Uterus (tissue), 4 donors: ENCODE results near the gene NRG3. TPM values are rescaled to one million over a fixed set of nuclear protein-coding genes. Genes with fewer than 3 reads are reported as not detected.

Source experiments
- DNase-seq, 2 donors: peaks; one replicate each; pipeline ENCODE4 v3.0.0-alpha.2; 2019 to 2020
- H3K27ac ChIP-seq, 2 donors: fragments of 200-600 bp; sonication (generic); 1 replicate in 1 of 2; 2 replicates in 1 of 2; pipeline ENCODE4 v1.5.1; 2016 to 2018
- H3K27me3 ChIP-seq, 2 donors: fragments of 200-600 bp; sonication (generic); one replicate each; pipeline ENCODE4 v1.5.1; 2018 to 2019; ENCODE audit warnings: control low read depth in 1 of 2
- H3K36me3 ChIP-seq, 2 donors: fragments of 200-600 bp; sonication (generic); one replicate each; pipeline ENCODE4 v1.5.1; 2019; ENCODE audit warnings: control low read depth in 1 of 2
- H3K4me1 ChIP-seq, 2 donors: fragments of 200-600 bp; sonication (generic); one replicate each; pipeline ENCODE4 v1.5.1; 2018 to 2019; ENCODE audit warnings: control low read depth in 1 of 2
- H3K4me3 ChIP-seq, 2 donors: fragments of 200-600 bp; sonication (generic); 1 replicate in 1 of 2; 2 replicates in 1 of 2; pipeline ENCODE4 v1.5.1; 2018 to 2019; ENCODE audit warnings: mild to moderate bottlenecking in 1 of 2
- H3K9me3 ChIP-seq, 2 donors: fragments of 200-600 bp; sonication (generic); one replicate each; pipeline ENCODE4 v1.5.1; 2019; ENCODE audit warnings: control low read depth in 1 of 2
- CTCF ChIP-seq, 4 experiments: fragments of 200-600 bp in 2 of 4; fragments of 450-650 bp in 2 of 4; sonication (generic) in 2 of 4; IDR thresholded peaks; one replicate each; pipeline ENCODE4 v1.5.1; 2016 to 2019; ENCODE audit warnings: antibody characterized with exemption in 4 of 4, mild to moderate bottlenecking in 2 of 4, moderate library complexity in 1 of 4
- POLR2A ChIP-seq, 2 donors: fragments of 450-650 bp; IDR thresholded peaks; one replicate each; pipeline ENCODE4 v1.6.1; 2016; ENCODE audit warnings: antibody characterized with exemption in 2 of 2, mild to moderate bottlenecking in 1 of 2, moderate library complexity in 1 of 2
- intact Hi-C: fragments of 100-400 bp; cut with DNase I; formaldehyde crosslinking; loops from one replicate; pipeline ENCODE4 v1.15.1; 2023; ENCODE audit warnings: low total_unique reads
- total RNA-seq, 4 donors: library from RNA; depleted of rRNA in 3 of 4; stranded (reverse); fragments of >200 nt in 3 of 4; gene quantifications; one replicate each; pipeline versions ENCODE4 v1.1.0 to v1.2.4, GENCODE V29; 2014 to 2023
- donor health status: DM: yes; HTN: yes; CAD: no.

NRG3 gene
- total RNA-seq, 4 donors from 2014 or later: 0.27 to 1.0 TPM; not detected in 2

GRCh38 chr10:82288461-82288881 lies 413.5 kb downstream of the NRG3 start:
- Histone ChIP-seq H3K27me3 (no peaks in the 10 kb centered on the region), H3K36me3 (no peaks in the 10 kb centered on the region), H3K27ac (no peak overlapping the region), H3K4me1 (no peaks in the 10 kb centered on the region), H3K4me3 (no peak overlapping the region), H3K9me3 (no peaks in the 10 kb centered on the region)
- intact Hi-C loops: no loop called here
- no peak for DNase-seq
- TF ChIP-seq POLR2A (IDR thresholded peaks at IDR 0.05) (no peak), CTCF (IDR thresholded peaks at IDR 0.05) (no peak)

- Histone ChIP-seq H3K27me3 (no peaks in the 10 kb centered on the region), H3K4me3 (no peak overlapping the region), H3K9me3 (no peaks in the 10 kb centered on the region), H3K36me3 (no peaks in the 10 kb centered on the region), H3K27ac (no peak overlapping the region), H3K4me1 (no peaks in the 10 kb centered on the region)
- intact Hi-C loops: no loop called here
- TF ChIP-seq POLR2A (IDR thresholded peaks at IDR 0.05) (no peak), CTCF (IDR thresholded peaks at IDR 0.05) (no peak)
- DNase-seq: no peak
Observed at GRCh38 chr10:82289945-82290344, 415.0 kb downstream of the NRG3 start.

GRCh38 chr10:82294874-82295378 lies 419.9 kb downstream of the NRG3 start:
- no peak for DNase-seq
- H3K36me3 ChIP-seq: no peaks in the 10 kb centered on the region
- no peaks in the 10 kb centered on the region for H3K27me3 ChIP-seq
- TF ChIP-seq CTCF (IDR thresholded peaks at IDR 0.05): no peak
- TF ChIP-seq POLR2A (IDR thresholded peaks at IDR 0.05): no peak
- intact Hi-C loops: no loop called here
- H3K9me3 ChIP-seq: no peaks in the 10 kb centered on the region
- no peaks in the 10 kb centered on the region for H3K4me1 ChIP-seq
- no peak overlapping the region for H3K4me3 ChIP-seq
- H3K27ac ChIP-seq: no peak overlapping the region

- Histone ChIP-seq H3K4me3 (no peak overlapping the region), H3K27me3 (no peaks in the 10 kb centered on the region), H3K4me1 (no peaks in the 10 kb centered on the region), H3K27ac (no peak overlapping the region), H3K36me3 (peaks cover 0 to 2% of the 10 kb centered on the region in 2 donors), H3K9me3 (no peaks in the 10 kb centered on the region)
- intact Hi-C loops: no loop called here
- TF ChIP-seq POLR2A (IDR thresholded peaks at IDR 0.05) (no peak), CTCF (IDR thresholded peaks at IDR 0.05) (no peak)
- DNase-seq: no peak
Observed at GRCh38 chr10:82308641-82309040, 433.6 kb downstream of the NRG3 start.

- DNase-seq: no peak
- TF ChIP-seq CTCF (IDR thresholded peaks at IDR 0.05): no peak
- TF ChIP-seq POLR2A (IDR thresholded peaks at IDR 0.05): no peak
- Histone ChIP-seq H3K27ac (no peak overlapping the region), H3K4me1 (no peaks in the 10 kb centered on the region), H3K27me3 (no peaks in the 10 kb centered on the region), H3K9me3 (no peaks in the 10 kb centered on the region), H3K4me3 (no peak overlapping the region), H3K36me3 (no peaks in the 10 kb centered on the region)
- intact Hi-C loops: no loop called here
Observed at GRCh38 chr10:82310839-82311238, 435.8 kb downstream of the NRG3 start.
